GM21381 (cell line): ENCODE results near the gene CCDC92B.

Source experiments
- ATAC-seq: cut with Tn5 transposase; IDR thresholded peaks from one replicate; pipeline ENCODE4 v1.9.1; 2021; ENCODE audit warnings: mild to moderate bottlenecking, moderate library complexity; ENCODE audit not compliant: unreplicated experiment

Gene CCDC92B

GRCh38 chr17:2723505-2723996, 25.9 kb downstream of the CCDC92B start:
- no peak for ATAC-seq

GRCh38 chr17:2722611-2723010, 26.8 kb downstream of the CCDC92B start:
- no peak for ATAC-seq

- ATAC-seq, result no peak
Observed at GRCh38 chr17:2721603-2722002, 27.8 kb downstream of the CCDC92B start.

GRCh38 chr17:2719861-2720260, 29.6 kb downstream of the CCDC92B start:
- ATAC-seq, result no peak

DNA sequence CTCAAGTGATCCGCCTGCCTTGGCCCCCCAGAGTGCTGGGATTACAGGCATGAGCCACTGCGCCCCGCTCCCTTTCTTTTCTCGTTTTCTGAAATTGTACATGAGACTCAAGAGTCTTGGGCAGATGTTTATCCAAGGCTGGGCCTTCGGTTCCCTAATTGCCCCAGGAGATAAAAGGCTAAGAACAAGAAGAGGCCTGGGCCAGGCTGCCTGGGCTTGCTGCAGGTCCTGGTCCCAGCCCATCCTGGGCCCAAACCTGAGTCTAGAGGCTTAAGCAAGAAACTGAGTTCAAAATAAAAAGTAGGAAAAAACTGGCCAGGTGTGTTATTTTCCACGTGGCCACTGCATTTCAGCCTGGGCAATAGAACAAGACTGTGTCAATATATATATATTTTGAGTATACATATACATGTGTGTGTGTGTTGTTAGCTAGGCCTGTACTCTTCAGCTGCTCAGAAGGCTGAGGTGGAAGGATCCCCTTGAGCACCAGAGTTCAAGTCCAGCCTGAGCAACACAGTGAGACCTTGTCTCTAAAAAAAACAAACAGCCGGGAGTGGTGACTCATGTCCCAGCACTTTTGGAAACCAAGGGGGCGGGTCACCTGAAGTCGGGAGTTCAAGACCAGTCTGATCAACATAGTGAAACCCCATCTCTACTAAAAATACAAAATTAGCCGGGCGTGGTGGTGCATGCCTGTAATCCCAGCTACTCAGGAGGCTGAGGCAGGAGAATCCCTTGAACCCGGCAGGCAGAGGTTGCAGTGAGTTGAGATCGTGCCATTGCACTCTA, 31.1 kb downstream of the CCDC92B start:
- no peak for ATAC-seq

GRCh38 chr17:2716649-2717048, 32.8 kb downstream of the CCDC92B start:
- no peak for ATAC-seq

DNA sequence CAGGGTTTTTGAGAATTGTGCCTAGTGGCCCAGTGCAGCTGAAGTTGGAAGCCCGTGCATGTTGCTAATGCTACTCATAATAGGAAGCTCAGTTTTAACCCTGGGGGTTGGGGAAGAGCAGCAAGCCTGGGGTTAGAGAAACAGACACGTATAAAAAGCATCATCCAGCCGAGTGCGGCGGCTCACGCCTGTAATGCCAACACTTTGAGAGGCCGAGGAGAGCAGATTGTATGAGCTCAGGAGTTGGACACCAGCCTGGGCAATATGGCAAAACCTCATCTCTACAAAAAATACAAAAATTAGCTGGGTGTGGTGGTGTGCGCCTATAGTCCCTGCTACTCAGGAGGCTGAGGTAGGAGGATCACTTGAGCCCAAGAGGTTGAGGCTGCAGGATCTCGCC, 35.6 kb downstream of the CCDC92B start:
- ATAC-seq, result no peak

- no peak for ATAC-seq
Observed at GRCh38 chr17:2712300-2713043, 37.0 kb downstream of the CCDC92B start.

DNA sequence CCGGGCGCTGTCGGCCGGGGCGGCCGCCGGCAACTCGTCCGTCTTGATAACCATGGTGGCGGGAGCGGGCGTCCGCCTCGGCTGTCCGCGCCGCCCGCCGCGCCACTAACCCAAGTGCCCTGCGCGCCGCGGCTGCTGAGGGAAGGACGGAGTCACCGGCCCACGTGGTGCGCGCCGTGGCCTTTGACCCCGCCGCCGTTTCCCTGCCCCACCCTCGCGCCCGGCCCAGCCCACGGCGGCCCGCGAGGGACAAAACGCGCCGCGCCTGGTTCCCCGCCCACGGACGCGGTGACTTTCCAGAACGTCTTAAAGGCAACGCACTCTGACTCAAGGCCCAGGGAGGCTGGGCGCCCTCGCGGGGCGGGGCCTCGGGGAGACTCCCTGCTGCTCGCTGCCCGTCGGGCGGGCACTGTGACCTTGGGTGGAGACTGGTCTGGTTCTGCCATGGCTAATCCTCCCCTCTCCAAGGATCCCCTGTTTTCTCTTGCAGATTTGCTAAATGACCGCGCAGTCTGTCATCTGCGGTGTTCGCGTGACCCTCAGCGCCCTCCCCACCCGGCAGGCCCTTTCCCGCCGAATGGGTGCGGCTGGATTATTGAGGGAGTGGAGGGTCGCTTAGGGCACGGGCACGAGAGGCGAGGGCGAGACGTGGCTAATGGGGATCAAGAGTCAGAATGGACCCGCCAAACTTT, 37.7 kb downstream of the CCDC92B start, which contains the start of gene CLUH:
Gene CLUH, minus strand, starts transcription at position 157 of the 692 bp plus-strand sequence. Its CDS starts 103 bp downstream, at position 54.
- ATAC-seq, result peak; percentile 70

- ATAC-seq, result peak; percentile 20
Observed at GRCh38 chr17:2710803-2711607, 38.4 kb downstream of the CCDC92B start.

GRCh38 chr17:2710071-2710802, 39.2 kb downstream of the CCDC92B start:
- ATAC-seq, result no peak

GRCh38 chr17:2709183-2709661, 40.2 kb downstream of the CCDC92B start:
- peak; percentile 30 for ATAC-seq

- no peak for ATAC-seq
Observed at GRCh38 chr17:2708585-2709182, 40.8 kb downstream of the CCDC92B start.

DNA sequence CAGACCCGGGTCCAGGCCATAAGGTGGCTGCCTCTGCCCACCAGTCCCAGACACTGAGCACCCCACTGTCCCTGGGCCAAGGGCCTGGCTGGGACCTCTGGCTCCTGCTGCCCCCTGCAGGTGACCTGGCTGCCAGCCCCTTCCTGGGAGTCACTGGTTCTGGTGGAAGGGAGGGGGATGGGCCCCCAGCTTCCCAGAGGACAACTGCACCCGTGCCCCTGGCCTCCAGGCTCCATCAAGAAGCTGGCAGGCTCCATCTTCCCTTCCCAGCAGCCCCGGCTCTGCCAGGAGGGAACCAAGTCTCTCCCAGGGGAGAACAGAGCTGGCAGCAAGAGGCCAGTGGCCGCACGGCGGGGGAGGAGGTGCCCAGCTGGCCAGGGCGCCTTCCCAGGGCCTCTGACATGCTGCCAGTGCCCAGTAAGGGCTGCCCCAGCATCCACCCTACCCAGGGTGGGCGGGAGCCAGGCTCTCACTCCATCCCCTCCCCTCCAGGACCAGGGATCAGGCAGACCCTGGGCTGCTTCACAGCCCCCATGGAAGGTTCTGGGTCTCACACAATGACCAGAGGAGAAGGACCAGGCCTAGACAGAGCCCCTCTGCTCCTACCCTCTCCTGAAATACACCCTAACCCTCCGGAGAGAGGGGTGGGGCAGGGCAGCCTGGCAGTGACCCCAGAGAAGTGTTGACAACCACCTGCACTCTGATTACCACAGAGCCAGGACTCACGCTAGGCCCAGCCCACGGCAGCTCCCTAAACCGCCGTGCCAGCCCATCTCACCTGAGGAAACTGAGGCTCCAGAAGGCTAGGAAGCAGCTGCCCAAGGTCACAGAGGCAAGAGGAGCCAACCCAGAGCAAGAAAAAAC, 41.5 kb downstream of the CCDC92B start:
- ATAC-seq, result no peak

DNA sequence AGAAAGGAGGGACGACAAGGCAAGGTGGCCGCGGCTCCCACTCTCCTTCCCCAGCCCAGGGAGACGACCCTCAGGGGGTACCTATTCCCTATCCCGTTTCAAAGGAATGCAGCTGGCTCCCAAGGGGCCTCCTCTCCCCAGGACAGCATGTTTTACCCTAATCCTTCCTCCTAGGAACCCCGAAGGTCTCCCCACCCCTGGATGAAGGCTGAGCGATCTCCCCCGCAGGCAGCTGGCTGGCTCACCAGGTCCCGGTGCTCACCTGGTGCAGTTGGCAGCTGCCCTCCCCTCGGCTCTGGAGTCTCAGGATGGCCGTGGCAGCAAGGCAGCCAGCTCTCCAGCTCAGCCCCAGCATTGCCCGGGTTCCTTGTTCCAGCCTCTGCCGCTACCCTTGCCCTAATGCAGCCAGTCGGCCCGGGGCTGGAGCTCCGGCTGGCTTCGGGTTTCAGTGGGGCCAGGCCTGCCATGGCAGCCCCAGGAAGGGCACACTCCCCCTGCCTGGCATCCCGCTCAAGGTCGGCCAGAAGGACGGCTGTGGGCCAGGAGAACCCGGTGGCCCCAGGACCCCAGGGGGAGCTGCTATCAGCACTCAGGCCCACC, 42.4 kb downstream of the CCDC92B start:
- ATAC-seq, result no peak

DNA sequence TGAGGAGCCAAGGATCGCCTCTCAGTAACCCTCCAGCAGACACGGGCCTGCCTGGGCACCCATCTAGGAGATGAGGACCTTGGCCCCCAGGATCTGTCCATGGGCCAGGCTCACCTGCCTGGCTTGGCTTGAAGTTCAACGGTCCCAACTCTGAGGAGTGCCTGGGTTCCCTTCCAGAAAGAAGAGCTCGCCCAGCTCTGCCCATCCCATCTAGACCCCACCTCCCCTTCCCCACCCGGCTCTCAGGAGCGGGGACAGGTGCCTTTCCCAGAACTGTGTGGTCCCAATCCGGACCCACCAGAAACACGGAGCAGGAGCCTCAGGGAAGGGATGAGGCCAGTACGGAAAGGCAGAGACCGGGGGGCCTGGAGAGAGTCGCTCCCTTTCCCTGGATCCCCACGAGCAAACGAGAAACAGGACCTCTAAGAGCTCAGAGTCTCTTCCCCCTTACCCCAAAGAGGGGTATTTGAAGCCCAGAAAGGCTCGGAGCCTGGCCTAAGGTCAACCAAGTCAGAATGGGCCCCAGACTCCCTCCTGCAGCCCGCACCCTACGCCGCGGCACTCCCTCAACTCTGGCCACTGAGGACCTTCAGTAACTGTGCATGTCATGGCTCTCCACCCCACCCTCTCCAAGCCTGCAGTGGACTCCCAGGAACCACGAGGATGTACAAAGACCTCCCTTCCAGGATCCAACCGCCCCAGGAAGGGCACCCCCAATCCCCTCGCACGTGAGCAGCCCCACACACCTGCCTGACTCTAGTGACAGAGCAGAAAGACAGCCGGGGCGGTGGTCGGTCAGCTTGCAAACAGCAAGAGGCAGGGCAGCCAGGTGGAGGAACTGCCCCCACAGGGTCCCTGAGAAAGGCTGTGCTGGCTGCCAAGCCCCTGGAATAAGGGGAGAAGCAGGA, 43.3 kb downstream of the CCDC92B start:
- no peak for ATAC-seq

- no peak for ATAC-seq
Observed at GRCh38 chr17:2705263-2705662, 44.2 kb downstream of the CCDC92B start.
